ENCODE results near the gene PIGV.

- TF ChIP-seq, protein P1, sequence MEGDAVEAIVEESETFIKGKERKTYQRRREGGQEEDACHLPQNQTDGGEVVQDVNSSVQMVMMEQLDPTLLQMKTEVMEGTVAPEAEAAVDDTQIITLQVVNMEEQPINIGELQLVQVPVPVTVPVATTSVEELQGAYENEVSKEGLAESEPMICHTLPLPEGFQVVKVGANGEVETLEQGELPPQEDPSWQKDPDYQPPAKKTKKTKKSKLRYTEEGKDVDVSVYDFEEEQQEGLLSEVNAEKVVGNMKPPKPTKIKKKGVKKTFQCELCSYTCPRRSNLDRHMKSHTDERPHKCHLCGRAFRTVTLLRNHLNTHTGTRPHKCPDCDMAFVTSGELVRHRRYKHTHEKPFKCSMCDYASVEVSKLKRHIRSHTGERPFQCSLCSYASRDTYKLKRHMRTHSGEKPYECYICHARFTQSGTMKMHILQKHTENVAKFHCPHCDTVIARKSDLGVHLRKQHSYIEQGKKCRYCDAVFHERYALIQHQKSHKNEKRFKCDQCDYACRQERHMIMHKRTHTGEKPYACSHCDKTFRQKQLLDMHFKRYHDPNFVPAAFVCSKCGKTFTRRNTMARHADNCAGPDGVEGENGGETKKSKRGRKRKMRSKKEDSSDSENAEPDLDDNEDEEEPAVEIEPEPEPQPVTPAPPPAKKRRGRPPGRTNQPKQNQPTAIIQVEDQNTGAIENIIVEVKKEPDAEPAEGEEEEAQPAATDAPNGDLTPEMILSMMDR (IDR thresholded peaks at IDR 0.05): no peak
- no peak for TF ChIP-seq ZFX (IDR thresholded peaks at IDR 0.05; ENCODE audit: borderline replicate concordance)
These were observed 5.1 kb upstream of the PIGV start for GRCh38 chr1:26782521-26783212.
